Stimulated activated CD8-positive, alpha-beta memory T cell treated with anti-CD3 and anti-CD28 coated beads, Interleukin-15, amount 100 ng/mL, for 1 hour (primary cell): ENCODE data around the gene RBFOX2.
"Not testable (repeated sequence)": the region's sequence is repeated elsewhere in the genome, so short reads cannot be mapped to it uniquely, and the experiment has no call there.

Source experiments
- DNase-seq: peaks from one replicate; pipeline ENCODE4 v3.0.0-alpha.2; 2020; ENCODE audit warnings: low read depth

The RBFOX2 gene

DNA sequence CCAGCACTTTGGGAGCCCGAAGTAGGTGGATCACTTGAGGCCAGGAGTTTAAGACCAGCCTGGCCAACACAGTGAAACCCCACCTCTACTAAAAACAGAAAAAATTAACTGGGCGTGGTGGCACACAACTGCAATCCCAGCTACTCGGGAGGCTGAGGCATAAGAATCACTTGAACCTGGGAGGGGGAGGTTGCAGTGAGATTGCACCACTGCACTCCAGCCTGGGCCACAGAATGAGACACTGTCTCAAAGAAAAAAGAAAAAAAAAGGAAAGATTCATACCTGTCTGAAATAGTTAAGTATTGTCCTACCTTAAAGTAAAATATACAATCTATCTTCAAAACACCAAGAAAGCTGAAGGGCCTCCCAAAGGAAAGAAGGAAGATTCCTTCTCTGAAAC is 20.1 kb downstream of the RBFOX2 start:
- no peak for DNase-seq

GRCh38 chr22:36008131-36008530 is 20.5 kb downstream of the RBFOX2 start:
- no peak for DNase-seq

GRCh38 chr22:36003972-36004674 is 24.5 kb downstream of the RBFOX2 start:
- no peak for DNase-seq

GRCh38 chr22:36002718-36003260 is 25.8 kb downstream of the RBFOX2 start:
- no peak for DNase-seq

DNA sequence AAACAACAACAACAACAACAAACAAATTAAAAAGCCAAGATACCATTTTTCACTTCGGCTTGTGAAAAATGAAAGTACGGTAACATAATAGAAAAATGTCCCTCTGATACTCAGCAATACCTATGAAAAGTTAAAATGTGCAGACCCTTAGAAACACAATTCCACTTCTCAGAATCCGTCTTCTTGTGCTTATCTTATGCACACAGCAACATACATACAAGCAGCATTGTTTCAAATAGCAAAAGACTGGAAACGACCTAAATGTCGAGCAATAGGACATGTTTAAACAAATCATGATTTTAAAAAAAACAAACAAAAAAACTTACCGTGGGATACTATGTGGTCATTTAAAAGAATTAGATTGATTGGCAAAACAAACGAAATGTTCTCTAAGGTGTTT is 26.5 kb downstream of the RBFOX2 start:
- no peak for DNase-seq

GRCh38 chr22:35998748-35999147 is 29.9 kb downstream of the RBFOX2 start:
- DNase-seq = no peak

DNA sequence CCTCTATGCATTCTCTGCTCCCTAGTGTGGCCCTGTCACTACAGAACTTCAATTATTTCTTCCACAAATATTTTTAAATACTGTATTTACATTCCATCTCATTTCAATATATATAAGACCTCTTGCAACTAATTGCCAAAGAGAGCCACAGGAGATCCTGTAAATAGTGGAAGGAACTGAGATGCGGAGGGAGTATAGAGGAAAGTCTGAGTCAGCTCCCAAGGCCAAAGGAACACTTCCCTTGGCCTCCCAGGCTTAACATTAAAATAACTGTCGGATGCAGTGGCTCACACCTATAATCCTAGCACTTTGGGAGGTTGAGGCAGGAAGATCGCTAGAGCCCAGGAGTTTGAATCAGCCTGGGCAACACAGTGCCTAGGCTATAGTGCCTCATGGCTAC is 31.2 kb downstream of the RBFOX2 start:
- DNase-seq = no peak

DNA sequence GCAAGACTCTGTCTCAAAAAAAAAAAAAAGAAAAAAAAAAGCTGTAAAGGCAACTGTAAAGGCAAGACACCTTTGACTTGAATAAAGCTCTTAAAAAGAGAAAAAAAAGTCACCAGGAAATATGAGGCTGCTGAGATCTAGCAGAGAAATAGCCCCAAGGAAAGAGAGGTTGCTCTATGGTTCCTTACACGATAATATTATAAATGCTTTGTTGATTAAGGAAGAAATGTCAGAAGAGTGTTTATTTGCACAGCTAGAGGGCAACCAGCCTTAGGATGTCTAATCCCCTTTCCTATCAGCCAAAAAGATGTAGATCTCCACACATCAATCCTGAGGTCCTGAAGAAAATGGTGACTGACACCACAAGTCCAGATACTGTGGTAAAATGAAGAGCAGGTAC is 32.0 kb downstream of the RBFOX2 start:
- no peak for DNase-seq

DNA sequence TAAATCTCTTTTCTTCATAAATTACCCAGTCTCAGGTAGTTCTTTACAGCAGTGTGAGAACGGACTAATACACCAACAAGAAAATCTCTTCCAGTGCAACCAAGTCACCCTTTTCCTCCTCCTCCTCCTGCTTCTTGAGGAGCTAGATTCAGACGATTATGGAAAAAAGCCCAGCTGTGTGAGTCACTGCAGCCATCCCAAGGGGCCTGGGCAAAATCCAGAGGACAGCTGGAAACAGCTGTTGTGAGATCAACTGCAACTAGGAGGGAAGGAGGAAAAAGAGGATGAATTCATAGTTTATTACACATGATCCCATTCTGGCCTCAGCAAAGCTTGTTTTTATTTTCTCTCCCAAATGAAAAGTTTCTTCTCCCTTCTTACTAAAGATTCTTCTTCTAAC is 32.9 kb downstream of the RBFOX2 start:
- no peak for DNase-seq

DNA sequence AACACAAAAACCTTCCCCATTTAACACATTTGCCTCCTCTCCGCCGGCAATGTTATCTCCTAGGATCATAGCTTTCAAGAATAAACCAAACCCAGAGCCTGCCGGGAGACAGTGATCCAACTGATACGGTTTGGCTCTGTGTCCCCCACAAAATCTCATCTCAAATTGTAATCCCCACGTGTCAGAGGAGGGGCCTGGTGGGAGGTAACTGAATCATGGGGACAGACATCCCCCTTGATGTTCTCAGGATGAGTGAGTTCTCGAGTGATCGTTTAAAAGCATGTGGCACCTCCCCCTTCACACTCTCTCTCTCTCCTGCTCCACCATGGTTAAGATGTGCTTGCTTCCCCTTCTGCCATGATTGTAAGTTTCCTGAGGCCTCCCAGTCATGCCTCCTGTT is 33.3 kb downstream of the RBFOX2 start:
- DNase-seq = no peak

GRCh38 chr22:35993727-35994126 is 34.9 kb downstream of the RBFOX2 start:
- DNase-seq = not testable (repeated sequence)

DNA sequence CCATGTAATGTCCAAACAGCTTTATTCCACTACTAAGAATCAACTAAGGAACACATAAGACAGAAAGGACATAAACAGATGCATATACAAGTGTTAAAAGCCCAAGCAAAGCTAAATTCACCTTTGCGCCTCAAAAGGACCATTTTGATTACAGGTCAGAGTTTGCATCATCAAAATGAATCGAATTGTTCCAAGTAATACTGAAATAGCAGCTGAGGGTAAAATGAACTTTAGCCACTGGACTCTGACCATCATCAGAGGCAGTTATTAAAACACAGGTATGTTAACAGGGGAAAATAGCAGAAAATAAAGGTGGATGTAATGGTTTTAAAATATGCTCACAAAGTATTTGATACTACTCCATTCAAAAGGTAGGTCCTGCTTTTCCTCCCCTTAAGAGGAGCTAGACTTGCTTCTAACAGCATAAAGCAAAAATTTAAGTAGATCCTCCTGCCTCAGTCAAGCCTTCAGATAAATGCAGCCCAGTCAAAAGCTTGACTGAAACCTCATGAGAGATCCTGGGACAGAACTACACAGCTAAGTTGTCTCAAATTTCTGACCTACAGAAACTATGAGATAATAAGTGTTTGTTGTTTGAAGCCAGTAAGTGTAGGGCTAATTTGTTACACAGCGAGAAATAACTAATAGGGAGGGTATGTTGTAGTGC is 35.4 kb downstream of the RBFOX2 start:
- no peak for DNase-seq

DNA sequence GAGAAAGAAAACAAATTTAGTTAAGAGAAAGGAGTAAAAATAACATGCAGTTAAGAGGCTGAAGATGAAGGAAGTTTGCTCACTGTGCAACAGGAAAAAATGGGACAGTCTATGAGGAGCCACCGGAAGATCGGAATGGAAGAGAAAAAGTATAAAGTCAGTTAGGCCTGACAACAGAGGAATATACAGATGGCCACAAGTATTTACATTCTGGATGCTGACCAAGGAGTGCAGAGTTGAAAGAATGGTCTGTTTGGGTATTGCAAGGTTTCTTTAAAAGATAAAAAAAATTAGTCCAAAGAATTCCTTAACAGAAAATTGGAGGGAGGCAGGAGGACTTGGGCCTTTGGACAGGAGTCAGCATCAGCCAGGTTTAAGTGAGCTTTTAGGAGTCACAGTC is 37.5 kb downstream of the RBFOX2 start:
- DNase-seq = no peak

DNA sequence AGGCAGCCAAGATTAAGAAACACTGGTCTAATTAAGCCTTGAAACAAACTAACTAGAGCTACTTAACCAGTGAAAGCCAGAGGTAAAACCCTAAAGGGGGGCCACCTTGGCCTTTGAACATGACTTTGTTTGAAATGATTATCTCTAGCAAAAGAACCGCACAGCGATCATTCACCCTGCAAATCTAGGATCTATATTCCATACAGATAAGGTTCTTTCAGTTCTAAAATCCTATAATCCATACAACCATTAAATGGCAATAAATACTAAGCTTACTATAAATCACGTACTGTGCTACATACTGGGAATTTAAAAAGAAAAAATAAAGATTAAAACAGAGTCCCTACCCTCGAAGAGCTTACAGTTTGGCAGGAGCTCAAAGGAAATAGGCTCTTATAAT is 40.6 kb downstream of the RBFOX2 start:
- DNase-seq = no peak

GRCh38 chr22:35987487-35987886 is 41.1 kb downstream of the RBFOX2 start:
- no peak for DNase-seq

- DNase-seq = no peak
These were observed 42.5 kb downstream of the RBFOX2 start for GRCh38 chr22:35986088-35986487.

GRCh38 chr22:35985371-35985770 is 43.3 kb downstream of the RBFOX2 start:
- DNase-seq = no peak

- DNase-seq = no peak
These were observed 44.1 kb downstream of the RBFOX2 start for GRCh38 chr22:35984183-35985175.

DNA sequence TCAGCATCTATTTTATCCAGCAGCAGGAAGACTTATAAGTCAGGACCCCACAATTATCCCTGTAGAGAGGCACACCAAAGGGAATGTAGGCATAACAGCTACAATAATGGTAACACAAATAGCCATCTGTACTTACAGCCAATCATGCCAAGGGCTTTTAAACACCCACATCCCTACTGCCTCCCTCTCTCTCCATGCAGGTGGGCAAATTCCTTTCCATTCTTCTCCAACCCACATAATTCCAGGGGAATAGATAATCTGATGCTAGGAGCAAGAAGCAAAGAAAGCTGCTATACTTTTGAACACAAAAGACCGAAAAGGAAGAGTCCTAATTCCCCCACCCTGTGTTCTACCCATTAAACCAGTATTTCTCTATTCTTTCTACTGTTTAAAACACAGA is 46.7 kb downstream of the RBFOX2 start:
- DNase-seq = no peak

DNA sequence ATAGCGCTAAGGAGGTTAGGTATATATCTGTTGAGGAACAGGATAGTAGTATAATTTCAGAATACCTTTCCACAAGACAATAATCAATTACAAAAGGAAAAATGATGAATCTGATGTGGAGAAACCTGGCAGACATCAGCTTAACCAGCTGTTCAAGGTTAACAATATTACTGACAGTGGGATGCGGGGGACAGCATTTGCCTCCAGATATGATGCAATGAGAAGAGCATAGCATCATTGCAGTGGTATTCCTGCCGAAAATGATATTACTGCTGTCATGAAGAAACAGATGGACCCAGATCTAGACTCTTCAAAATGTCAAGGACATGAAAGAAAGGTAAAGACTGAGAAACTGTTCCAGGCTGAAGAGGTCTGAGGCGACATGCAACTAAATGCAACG is 49.7 kb downstream of the RBFOX2 start:
- no peak for DNase-seq

DNA sequence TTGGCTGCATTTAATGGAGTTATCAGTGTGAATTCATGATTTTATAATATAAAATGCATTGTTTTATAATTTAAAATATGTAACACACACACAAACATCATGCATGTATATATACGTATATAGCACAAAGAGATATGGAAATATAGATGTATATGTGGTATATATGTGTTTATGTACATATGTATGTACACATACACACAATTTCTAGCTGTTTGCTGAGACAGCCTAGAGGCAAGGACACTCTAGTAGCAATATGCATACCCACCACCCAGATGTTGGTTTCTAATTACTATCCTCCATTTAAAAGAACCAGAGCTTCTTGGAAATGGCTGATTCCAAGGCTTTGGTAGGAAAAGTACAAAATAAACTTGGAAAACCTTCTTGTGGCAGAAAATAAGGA is 50.4 kb downstream of the RBFOX2 start:
- DNase-seq = no peak

DNA sequence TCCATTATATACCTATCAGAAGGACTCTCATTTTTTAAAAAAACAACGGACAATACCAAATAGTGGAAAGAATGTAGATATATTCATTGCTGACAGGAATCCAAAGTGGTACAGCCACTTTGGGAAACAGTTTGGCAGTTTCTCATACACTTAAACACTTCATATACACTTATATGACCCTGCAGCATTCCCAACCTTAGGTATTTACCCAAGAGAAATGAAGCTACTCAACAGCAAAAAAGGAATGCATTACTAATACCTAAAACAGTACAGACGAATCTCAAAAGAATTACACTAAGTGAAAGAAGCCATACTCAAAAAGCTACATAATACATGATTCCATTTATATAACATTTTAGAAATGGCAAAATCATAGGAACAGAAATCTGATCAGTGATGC is 51.5 kb downstream of the RBFOX2 start:
- DNase-seq = no peak

DNA sequence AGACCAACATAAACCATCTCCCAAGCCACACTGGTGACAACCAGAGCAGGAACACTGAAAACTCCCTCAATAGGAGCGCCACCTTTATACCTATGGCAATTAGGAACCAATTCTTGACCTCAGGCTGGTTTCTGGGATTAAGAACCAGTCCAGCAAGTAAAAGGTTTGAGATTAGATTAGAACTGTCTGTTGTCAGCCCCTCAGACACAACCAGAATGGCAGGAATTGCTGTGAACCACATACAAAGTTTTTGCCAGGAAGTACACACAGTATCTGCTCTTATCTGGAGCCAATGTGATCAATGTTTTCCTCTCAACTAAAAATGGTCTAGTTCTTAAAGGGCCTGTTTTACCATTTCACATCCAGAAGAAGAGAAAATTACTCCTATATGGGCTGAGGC is 55.2 kb downstream of the RBFOX2 start:
- DNase-seq = no peak
